OCI-LY7 (cell line): ENCODE results near the gene ABR.

Source experiments
- EZH2phosphoT487 ChIP-seq: fragments of 200-600 bp; sonication (generic); IDR thresholded peaks from 2 replicates; pipeline ENCODE4 v1.6.1; 2018; ENCODE audit warnings: low read depth, borderline replicate concordance, mild to moderate bottlenecking, mixed run types, antibody characterized with exemption, low read length, moderate library complexity, mixed read lengths
- TF ChIP-seq, protein P1 (sequence below): fragments of 200-600 bp; sonication (generic); conservative IDR thresholded peaks from 2 replicates; pipeline ENCODE4 v1.5.1; 2014; ENCODE audit warnings: mild to moderate bottlenecking, antibody characterized with exemption, low read length, moderate library complexity, mixed read lengths

DNA sequence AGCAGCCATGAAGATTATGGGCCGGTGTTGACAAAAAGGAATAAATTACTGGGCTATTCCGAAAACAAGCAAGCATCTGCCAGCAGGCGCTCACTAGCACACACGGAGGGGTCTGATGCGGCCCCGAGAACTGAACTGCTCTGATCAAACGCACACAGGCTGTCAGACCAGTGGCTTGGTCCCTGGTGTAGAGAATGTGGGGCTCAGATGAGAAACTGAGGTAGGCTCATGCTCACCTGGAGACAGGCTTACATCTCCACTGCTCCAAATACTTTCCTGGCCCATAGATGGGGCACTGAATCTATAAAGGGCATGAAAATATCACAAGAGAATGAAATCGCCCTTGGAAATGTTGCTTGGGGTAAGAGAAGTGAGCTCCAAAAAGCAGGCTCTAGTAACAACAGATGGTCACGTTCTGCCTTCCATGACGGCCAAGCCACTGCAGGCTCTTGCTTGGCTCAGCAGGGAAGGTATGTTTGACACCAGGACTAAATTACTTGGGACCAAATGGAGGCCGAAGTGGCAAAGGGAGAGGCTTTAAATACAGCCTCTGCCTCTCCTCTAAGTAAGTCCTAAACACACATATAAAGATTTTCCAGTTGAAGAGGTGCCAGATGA lies 5.4 kb downstream of the ABR start:
- TF ChIP-seq, protein P1, sequence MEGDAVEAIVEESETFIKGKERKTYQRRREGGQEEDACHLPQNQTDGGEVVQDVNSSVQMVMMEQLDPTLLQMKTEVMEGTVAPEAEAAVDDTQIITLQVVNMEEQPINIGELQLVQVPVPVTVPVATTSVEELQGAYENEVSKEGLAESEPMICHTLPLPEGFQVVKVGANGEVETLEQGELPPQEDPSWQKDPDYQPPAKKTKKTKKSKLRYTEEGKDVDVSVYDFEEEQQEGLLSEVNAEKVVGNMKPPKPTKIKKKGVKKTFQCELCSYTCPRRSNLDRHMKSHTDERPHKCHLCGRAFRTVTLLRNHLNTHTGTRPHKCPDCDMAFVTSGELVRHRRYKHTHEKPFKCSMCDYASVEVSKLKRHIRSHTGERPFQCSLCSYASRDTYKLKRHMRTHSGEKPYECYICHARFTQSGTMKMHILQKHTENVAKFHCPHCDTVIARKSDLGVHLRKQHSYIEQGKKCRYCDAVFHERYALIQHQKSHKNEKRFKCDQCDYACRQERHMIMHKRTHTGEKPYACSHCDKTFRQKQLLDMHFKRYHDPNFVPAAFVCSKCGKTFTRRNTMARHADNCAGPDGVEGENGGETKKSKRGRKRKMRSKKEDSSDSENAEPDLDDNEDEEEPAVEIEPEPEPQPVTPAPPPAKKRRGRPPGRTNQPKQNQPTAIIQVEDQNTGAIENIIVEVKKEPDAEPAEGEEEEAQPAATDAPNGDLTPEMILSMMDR, result no peak
- no peak for TF ChIP-seq EZH2phosphoT487
